ENCODE data around the gene TRAF3IP1.
"Not testable (repeated sequence)": the region's sequence is repeated elsewhere in the genome, so short reads cannot be mapped to it uniquely, and the experiment has no call there.

Gene TRAF3IP1

GRCh38 chr2:238338710-238339394 lies 18.5 kb downstream of the TRAF3IP1 start:
- in situ Hi-C loops (cut with HindIII; ENCODE audit: low sequenced_read_pairs) = no loop called here

GRCh38 chr2:238339395-238339780 lies 19.1 kb downstream of the TRAF3IP1 start:
- in situ Hi-C loops (cut with HindIII; ENCODE audit: low sequenced_read_pairs) = no loop called here

GRCh38 chr2:238339814-238340213 lies 19.5 kb downstream of the TRAF3IP1 start:
- in situ Hi-C loops (cut with HindIII; ENCODE audit: low sequenced_read_pairs) = no loop called here

GRCh38 chr2:238341536-238341935 lies 21.2 kb downstream of the TRAF3IP1 start:
- in situ Hi-C loops (cut with HindIII; ENCODE audit: low sequenced_read_pairs) = no loop called here

- in situ Hi-C loops (cut with HindIII; ENCODE audit: low sequenced_read_pairs) = no loop called here
Measured at GRCh38 chr2:238344035-238344434, 23.7 kb downstream of the TRAF3IP1 start.

- in situ Hi-C loops (cut with HindIII; ENCODE audit: low sequenced_read_pairs) = no loop called here
Measured at GRCh38 chr2:238344517-238344916, 24.2 kb downstream of the TRAF3IP1 start.

- in situ Hi-C loops (cut with HindIII; ENCODE audit: low sequenced_read_pairs) = no loop called here
Measured at GRCh38 chr2:238345297-238345968, 25.1 kb downstream of the TRAF3IP1 start.

- in situ Hi-C loops (cut with HindIII; ENCODE audit: low sequenced_read_pairs) = no loop called here
Measured at GRCh38 chr2:238346544-238346943, 26.2 kb downstream of the TRAF3IP1 start.

- in situ Hi-C loops (cut with HindIII; ENCODE audit: low sequenced_read_pairs) = no loop called here
Measured at GRCh38 chr2:238350150-238350897, 30.0 kb downstream of the TRAF3IP1 start.

- in situ Hi-C loops (cut with HindIII; ENCODE audit: low sequenced_read_pairs) = no loop called here
Measured at GRCh38 chr2:238351315-238351714, 31.0 kb downstream of the TRAF3IP1 start.

GRCh38 chr2:238352361-238352760 lies 32.0 kb downstream of the TRAF3IP1 start:
- in situ Hi-C loops (cut with HindIII; ENCODE audit: low sequenced_read_pairs) = no loop called here

- in situ Hi-C loops (cut with HindIII; ENCODE audit: low sequenced_read_pairs) = no loop called here
Measured at GRCh38 chr2:238358769-238359168, 38.5 kb downstream of the TRAF3IP1 start.

GRCh38 chr2:238359403-238359802 lies 39.1 kb downstream of the TRAF3IP1 start:
- in situ Hi-C loops (cut with HindIII; ENCODE audit: low sequenced_read_pairs) = no loop called here

- in situ Hi-C loops (cut with HindIII; ENCODE audit: low sequenced_read_pairs) = no loop called here
Measured at GRCh38 chr2:238361877-238362276, 41.6 kb downstream of the TRAF3IP1 start.

- in situ Hi-C loops (cut with HindIII; ENCODE audit: low sequenced_read_pairs) = no loop called here
Measured at GRCh38 chr2:238362626-238363025, 42.3 kb downstream of the TRAF3IP1 start.

GRCh38 chr2:238369591-238370040 lies 49.3 kb downstream of the TRAF3IP1 start:
- in situ Hi-C loops (cut with HindIII; ENCODE audit: low sequenced_read_pairs) = no loop called here

- in situ Hi-C loops (cut with HindIII; ENCODE audit: low sequenced_read_pairs) = no loop called here
Measured at GRCh38 chr2:238370094-238370822, 49.9 kb downstream of the TRAF3IP1 start.

GRCh38 chr2:238370823-238371372 lies 50.6 kb downstream of the TRAF3IP1 start:
- in situ Hi-C loops (cut with HindIII; ENCODE audit: low sequenced_read_pairs) = no loop called here

- in situ Hi-C loops (cut with HindIII; ENCODE audit: low sequenced_read_pairs) = not testable (repeated sequence)
Measured at GRCh38 chr2:238372277-238372676, 52.0 kb downstream of the TRAF3IP1 start.

GRCh38 chr2:238376884-238377391 lies 56.6 kb downstream of the TRAF3IP1 start:
- in situ Hi-C loops (cut with HindIII; ENCODE audit: low sequenced_read_pairs) = no loop called here

Measured in DLD1 (cell line).